ENCODE results near the gene YPEL3.

Gene YPEL3

GRCh38 chr16:30049871-30050270, 46.1 kb downstream of the YPEL3 start:
- no peak for DNase-seq (ENCODE audit: low read depth in 2 of 2)

- DNase-seq (ENCODE audit: low read depth in 2 of 2) = no peak
Observed at GRCh38 chr16:30046588-30046987, 49.4 kb downstream of the YPEL3 start.

DNA sequence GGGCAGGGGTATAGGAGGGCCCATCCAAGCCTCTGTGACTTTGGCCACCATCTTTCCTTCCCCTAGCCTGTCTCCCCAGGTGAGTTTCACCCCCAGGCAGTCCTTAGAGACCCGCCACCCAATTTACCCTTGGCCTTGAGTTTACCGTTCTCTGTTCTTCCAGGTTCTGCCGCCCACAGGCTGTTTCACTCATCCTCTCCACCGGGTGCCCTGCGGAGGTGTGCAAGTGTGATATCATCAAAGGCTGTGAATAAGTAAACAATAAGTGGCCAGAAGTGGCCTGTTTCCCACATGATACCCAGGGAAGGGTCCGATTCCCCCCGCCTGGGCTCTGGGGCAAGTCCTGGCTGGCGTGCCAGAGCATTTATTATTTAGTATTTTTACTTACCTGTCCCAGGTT, 49.8 kb downstream of the YPEL3 start:
- DNase-seq (ENCODE audit: low read depth in 2 of 2) = no peak
